M059J (cell line): ENCODE results near the gene OR8B4. TPM values are rescaled to one million over a fixed set of nuclear protein-coding genes. Genes with fewer than 3 reads are reported as not detected.
"Not testable (repeated sequence)": the region's sequence is repeated elsewhere in the genome, so short reads cannot be mapped to it uniquely, and the experiment has no call there.

ENCODE experiments used
- DNase-seq: peaks from one replicate; pipeline ENCODE4 v3.0.0-alpha.2; 2012; ENCODE audit warnings: low read depth
- total RNA-seq: library from RNA; depleted of rRNA; stranded (reverse); fragments of >200 nt; shearing (Covaris generic); gene quantifications from 2 replicates; pipeline ENCODE4 v1.2.3, GENCODE V29; 2014; rRNA removed

Gene OR8B4
- total RNA-seq, 1 experiment from 2014 or later = not detected

DNA sequence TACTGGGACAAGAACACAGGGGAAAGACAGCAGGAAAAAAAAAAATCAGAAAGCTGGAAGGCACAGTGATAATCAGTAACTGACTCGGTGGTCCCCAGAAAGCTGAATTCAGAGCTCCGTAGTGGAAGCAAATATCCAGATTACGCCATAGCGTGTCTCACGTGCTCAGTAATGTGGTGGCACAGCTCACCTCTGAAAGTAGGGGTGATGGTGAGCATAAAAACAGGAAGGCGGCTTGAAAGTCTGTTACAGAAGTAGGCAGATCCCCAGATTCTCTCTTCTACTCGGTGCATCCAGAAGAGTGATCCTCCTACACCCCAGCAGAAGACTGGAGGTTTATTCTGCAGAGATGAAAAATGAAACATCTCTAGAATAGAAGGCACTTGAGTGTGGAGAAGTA lies 14.8 kb downstream of the OR8B4 start:
- DNase-seq = no peak

DNA sequence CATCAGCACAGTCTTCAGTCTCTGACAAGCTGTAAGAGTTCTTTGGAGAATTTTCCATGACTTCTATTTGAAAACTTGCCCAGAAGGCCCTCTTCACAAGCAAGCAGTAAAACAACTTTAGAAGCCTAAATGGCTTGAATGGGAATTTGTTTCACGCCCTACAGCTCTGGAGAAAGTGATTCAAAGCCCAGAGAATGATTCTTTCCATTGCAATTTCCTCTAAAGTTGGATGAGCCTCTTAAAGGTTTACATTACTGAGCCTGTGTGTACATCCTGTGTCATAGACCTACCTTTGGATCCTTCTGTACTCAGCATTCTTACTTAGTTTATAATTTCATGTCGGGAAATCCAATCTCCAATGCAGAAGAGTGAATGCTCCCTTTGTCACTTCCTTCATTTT lies 19.1 kb downstream of the OR8B4 start:
- no peak for DNase-seq

DNA sequence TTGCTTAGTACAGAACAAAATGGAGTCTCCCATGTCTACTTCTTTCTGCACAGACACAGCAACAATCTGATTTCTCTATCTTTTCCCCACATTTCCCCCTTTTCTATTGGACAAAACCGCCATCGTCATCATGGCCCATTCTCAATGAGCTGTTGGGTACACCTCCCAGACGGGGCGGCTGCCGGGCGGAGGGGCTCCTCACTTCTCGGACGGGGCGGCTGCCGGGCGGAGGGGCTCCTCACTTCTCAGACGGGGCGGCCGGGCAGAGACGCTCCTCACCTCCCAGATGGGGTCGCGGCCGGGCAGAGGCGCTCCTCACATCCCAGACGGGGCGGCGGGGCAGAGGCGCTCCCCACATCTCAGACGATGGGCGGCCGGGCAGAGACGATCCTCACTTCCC lies 21.5 kb downstream of the OR8B4 start:
- not testable (repeated sequence) for DNase-seq

- DNase-seq = peak; percentile 76
These were observed 22.2 kb downstream of the OR8B4 start for GRCh38 chr11:124402326-124402922.

GRCh38 chr11:124398924-124399323 lies 25.7 kb downstream of the OR8B4 start, which contains the start of gene OR8B3:
OR8B3 (minus strand) TSS chr11:124399024; CDS start chr11:124397351, 1,673 bp downstream.
- no peak for DNase-seq

GRCh38 chr11:124396847-124397246 lies 27.8 kb downstream of the OR8B4 start:
- not testable (repeated sequence) for DNase-seq

GRCh38 chr11:124394408-124394807 lies 30.3 kb downstream of the OR8B4 start:
- peak; percentile 32 for DNase-seq

DNA sequence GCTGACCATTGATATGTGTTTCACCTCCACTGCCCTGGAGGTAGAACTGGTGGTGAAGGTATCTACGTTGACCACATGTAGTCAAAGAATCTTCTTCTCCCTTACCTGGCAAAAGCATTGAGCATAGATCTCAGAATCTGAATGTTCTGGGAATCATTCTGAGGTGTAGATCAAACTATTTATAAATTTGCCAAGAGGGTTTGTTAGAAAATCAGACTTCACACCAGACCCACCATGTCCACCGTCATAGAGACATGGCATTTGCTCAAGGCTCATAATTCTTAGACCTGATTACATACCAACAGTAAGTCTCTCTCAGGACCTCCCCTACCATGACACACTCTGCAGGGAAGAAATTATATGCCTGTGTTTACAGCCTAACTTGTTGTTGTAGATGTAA lies 40.3 kb downstream of the OR8B4 start, which contains the start of gene OR8B2:
Gene OR8B2 (minus strand): TSS at position 101 of the 400 bp plus-strand sequence. CDS start 1,156 bp downstream, outside the sequence.
- DNase-seq = no peak

- DNase-seq = not testable (repeated sequence)
These were observed 41.8 kb downstream of the OR8B4 start for GRCh38 chr11:124382857-124383256.

GRCh38 chr11:124380585-124380984 lies 44.1 kb downstream of the OR8B4 start:
- DNase-seq = peak; percentile 2

DNA sequence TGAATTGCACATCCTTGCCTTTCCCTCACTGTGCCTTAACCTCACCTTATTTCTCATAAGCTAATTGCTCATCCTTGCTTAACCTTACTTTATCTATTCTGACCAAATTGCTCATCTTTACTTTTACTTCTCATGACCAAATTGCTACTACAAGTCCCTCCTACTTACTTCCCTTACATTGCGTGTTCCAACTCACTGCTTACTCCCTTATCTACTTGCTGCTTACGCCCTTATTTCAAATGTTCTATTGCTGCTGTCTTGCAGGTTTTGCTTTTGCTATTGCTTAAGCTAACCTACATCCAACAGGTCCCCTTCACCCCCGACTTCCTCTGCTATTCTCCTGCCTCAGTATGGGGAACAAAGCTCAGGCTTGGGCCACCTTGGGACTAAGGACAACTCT lies 48.4 kb downstream of the OR8B4 start:
- DNase-seq = no peak

Other genes with a start within 250 kb of the OR8B4 start
- not detected in 2 replicates for gene OR10D3, start 241.5 kb downstream of the OR8B4 start, total RNA-seq
- gene OR8G1, start 183.8 kb downstream of the OR8B4 start, total RNA-seq = not detected in 2 replicates
- not detected in 2 replicates for gene OR8G5, start 168.5 kb downstream of the OR8B4 start, total RNA-seq
- gene OR8D1, start 110.9 kb downstream of the OR8B4 start, total RNA-seq = not detected in 2 replicates
- not detected in 2 replicates for gene OR8D2, start 104.7 kb downstream of the OR8B4 start, total RNA-seq
- not detected in 2 replicates for gene OR8B2, start 40.4 kb downstream of the OR8B4 start, total RNA-seq
- gene OR8B3, start 25.8 kb downstream of the OR8B4 start, total RNA-seq = not detected in 2 replicates
- not detected in 2 replicates for gene OR8B8, start 20.8 kb upstream of the OR8B4 start, total RNA-seq
- not detected in 2 replicates for gene OR8B12, start 118.8 kb upstream of the OR8B4 start, total RNA-seq
- gene OR8A1, start 145.1 kb upstream of the OR8B4 start, total RNA-seq = not detected in 2 replicates
- gene PANX3, start 186.6 kb upstream of the OR8B4 start, total RNA-seq = not detected in 2 replicates
- 16.6 and 26.9 TPM in 2 replicates for gene TBRG1, start 198.0 kb upstream of the OR8B4 start, total RNA-seq
- 14.9 and 18.0 TPM in 2 replicates for gene SIAE, start 248.9 kb upstream of the OR8B4 start, total RNA-seq
- 29.9 and 43.4 TPM in 2 replicates for gene SPA17, start 249.0 kb upstream of the OR8B4 start, total RNA-seq